Measurements from ENCODE around the gene CCSAP.

DNA sequence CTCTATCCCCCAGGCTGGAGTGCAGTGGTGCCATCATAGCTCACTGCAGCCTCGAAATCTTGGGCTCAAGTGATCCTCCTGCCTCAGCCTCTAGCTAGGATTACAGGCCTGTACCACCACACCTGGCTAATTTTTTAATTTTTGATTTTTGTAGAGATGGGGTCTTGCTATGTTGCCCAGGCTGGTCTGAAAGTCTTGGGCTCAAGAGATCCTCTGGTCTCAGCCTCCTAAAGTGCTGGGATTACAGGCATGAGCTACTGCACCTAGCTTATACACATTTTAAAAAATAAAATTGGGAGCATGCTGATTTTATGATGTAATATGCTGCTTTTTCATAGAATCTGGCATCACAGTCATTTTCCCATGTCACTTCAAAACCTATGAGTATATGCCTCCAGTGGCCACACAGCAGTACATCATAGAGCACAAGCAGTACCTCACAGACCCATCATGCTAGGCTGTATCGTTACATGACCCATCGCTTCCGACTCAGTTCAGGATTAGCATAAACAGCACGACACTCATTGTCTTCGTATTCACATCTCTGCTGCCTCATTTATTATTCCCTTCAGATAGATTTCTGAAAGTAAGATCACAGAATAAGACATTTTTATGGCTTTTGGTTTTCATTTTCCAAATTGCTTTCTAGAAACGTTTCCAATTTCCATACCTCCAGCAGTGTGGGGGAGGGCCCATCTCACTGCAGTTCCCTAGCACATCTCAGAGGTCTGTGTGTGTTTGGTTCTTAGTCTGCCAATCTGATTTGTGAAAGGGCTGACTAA, 35.9 kb upstream of the CCSAP start:
- TF ChIP-seq, protein P1, sequence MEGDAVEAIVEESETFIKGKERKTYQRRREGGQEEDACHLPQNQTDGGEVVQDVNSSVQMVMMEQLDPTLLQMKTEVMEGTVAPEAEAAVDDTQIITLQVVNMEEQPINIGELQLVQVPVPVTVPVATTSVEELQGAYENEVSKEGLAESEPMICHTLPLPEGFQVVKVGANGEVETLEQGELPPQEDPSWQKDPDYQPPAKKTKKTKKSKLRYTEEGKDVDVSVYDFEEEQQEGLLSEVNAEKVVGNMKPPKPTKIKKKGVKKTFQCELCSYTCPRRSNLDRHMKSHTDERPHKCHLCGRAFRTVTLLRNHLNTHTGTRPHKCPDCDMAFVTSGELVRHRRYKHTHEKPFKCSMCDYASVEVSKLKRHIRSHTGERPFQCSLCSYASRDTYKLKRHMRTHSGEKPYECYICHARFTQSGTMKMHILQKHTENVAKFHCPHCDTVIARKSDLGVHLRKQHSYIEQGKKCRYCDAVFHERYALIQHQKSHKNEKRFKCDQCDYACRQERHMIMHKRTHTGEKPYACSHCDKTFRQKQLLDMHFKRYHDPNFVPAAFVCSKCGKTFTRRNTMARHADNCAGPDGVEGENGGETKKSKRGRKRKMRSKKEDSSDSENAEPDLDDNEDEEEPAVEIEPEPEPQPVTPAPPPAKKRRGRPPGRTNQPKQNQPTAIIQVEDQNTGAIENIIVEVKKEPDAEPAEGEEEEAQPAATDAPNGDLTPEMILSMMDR (IDR thresholded peaks at IDR 0.05; ENCODE audit: low read depth, low read length), result no peak
- TF ChIP-seq EZH2phosphoT487 (IDR thresholded peaks at IDR 0.05; ENCODE audit: low read depth), result no peak

All from OCI-LY3 (cell line).